HG02642 (cell line): ENCODE results near the gene PTGR1.
"Not testable (repeated sequence)": the region's sequence is repeated elsewhere in the genome, so short reads cannot be mapped to it uniquely, and the experiment has no call there.

Source experiments
- ATAC-seq: cut with Tn5 transposase; IDR thresholded peaks from one replicate; pipeline ENCODE4 v1.9.1; 2021; ENCODE audit warnings: mild to moderate bottlenecking; ENCODE audit not compliant: unreplicated experiment, poor library complexity

PTGR1 gene

GRCh38 chr9:111599092-111599954 is at the start of gene PTGR1:
Gene PTGR1, minus strand, starts transcription at chr9:111599647. Its CDS starts 2,225 bp downstream, at chr9:111597422.
- ATAC-seq, result no peak

- ATAC-seq, result no peak
These were observed 49.6 kb upstream of the PTGR1 start for GRCh38 chr9:111649016-111649415.

GRCh38 chr9:111648066-111648465 is 48.6 kb upstream of the PTGR1 start:
- ATAC-seq, result no peak

- no peak for ATAC-seq
These were observed 47.0 kb upstream of the PTGR1 start for GRCh38 chr9:111646417-111646816.

GRCh38 chr9:111645806-111646205 is 46.4 kb upstream of the PTGR1 start:
- no peak for ATAC-seq

GRCh38 chr9:111644195-111644772 is 44.8 kb upstream of the PTGR1 start:
- no peak for ATAC-seq

GRCh38 chr9:111637421-111637950 is 38.0 kb upstream of the PTGR1 start:
- no peak for ATAC-seq

- ATAC-seq, result no peak
These were observed 35.4 kb upstream of the PTGR1 start for GRCh38 chr9:111634860-111635259.

GRCh38 chr9:111633389-111633736 is 33.9 kb upstream of the PTGR1 start:
- ATAC-seq, result no peak

- ATAC-seq, result no peak
These were observed 33.4 kb upstream of the PTGR1 start for GRCh38 chr9:111632695-111633388.

GRCh38 chr9:111632060-111632459 is 32.6 kb upstream of the PTGR1 start:
- ATAC-seq, result no peak

GRCh38 chr9:111631214-111631971 is 31.9 kb upstream of the PTGR1 start, which contains the start of gene DNAJC25:
Gene DNAJC25, plus strand, starts transcription at chr9:111631334. Its CDS starts 74 bp downstream, at chr9:111631408.
- ATAC-seq, result peak; percentile 98

GRCh38 chr9:111630964-111631213 is 31.4 kb upstream of the PTGR1 start:
- ATAC-seq, result no peak

GRCh38 chr9:111630182-111630963 is 30.9 kb upstream of the PTGR1 start:
- ATAC-seq, result peak; percentile 27

- no peak for ATAC-seq
These were observed 29.0 kb upstream of the PTGR1 start for GRCh38 chr9:111628411-111628810.

- ATAC-seq, result no peak
These were observed 28.0 kb upstream of the PTGR1 start for GRCh38 chr9:111627260-111627963.

- ATAC-seq, result no peak
These were observed 23.2 kb upstream of the PTGR1 start for GRCh38 chr9:111622626-111623025.

- ATAC-seq, result no peak
These were observed 22.5 kb upstream of the PTGR1 start for GRCh38 chr9:111621895-111622480.

- ATAC-seq, result not testable (repeated sequence)
These were observed 17.9 kb upstream of the PTGR1 start for GRCh38 chr9:111617349-111617748.
